K562 (cell line): ENCODE results near the gene SGPL1. TPM values are rescaled to one million over a fixed set of nuclear protein-coding genes. Genes with fewer than 3 reads are reported as not detected.

Experiments used
- ATAC-seq: fragments of 200-7000 bp; cut with Tn5 transposase; 3 replicates; pipeline ENCODE4 v1.9.1; 2020; ENCODE audit warnings: moderate library complexity
- BruUV-seq: library from RNA; stranded (reverse); fragments of 400-500 nt; replicated peaks from 2 replicates; lab custom pipeline; 2021; lab: Mats Ljungman, UMichigan
- CTCF ChIA-PET: fragments of 300-600 bp; formaldehyde crosslinking; extraction: SDS; loops from one replicate; lab custom pipeline; 2021; ENCODE audit warnings: low intra/inter-chr PET ratio; lab: Yijun Ruan, JAX
- POLR2A ChIA-PET: fragments of 300-600, 350-650 bp; sonication (Branson Sonifier 250); formaldehyde crosslinking; extraction: SDS; loops from one replicate; lab custom pipeline; 2021; ENCODE audit warnings: antibody characterized with exemption, inconsistent platforms; lab: Yijun Ruan, JAX
- DNase-seq, 4 experiments: peaks; one replicate each; pipeline versions ENCODE4 v3.0.0 to v3.0.0-alpha.2; 2011 to 2018; ENCODE audit warnings: low spot score in 3 of 4, mixed read lengths in 3 of 4; ENCODE audit errors: extremely low read depth in 1 of 4
- FAIRE-seq: peaks from 2 replicates; lab custom pipeline; 2011; peaks lifted over from hg19 to GRCh38; lab: Jason Lieb, UNC
- H2AFZ ChIP-seq: 2 replicates; pipeline ENCODE4 v1.6.0; 2011; ENCODE audit warnings: low read depth, low read length, control low read depth, inconsistent platforms
- H3K27ac ChIP-seq: fragments of 200-600 bp; 3 replicates; pipeline ENCODE4 v1.8.0; 2011; ENCODE audit warnings: low read depth, mild to moderate bottlenecking, control low read depth, inconsistent platforms, low read length, moderate library complexity, mixed read lengths; ENCODE audit errors: extremely low read depth
- H3K27me3 ChIP-seq, 2 experiments: fragments of 300-600 bp in 1 of 2; 2 replicates in 1 of 2; 3 replicates in 1 of 2; pipeline versions ENCODE4 v1.6.0 to v1.8.0; 2011; ENCODE audit warnings: inconsistent platforms in 2 of 2, low read length in 2 of 2, mild to moderate bottlenecking in 1 of 2, mixed read lengths in 1 of 2, moderate library complexity in 1 of 2; ENCODE audit not compliant: control insufficient read depth in 2 of 2, insufficient read depth in 2 of 2
- H3K36me3 ChIP-seq: fragments of 300-600 bp; 3 replicates; pipeline ENCODE4 v1.8.0; 2011; ENCODE audit warnings: mild to moderate bottlenecking, low read length, inconsistent platforms; ENCODE audit not compliant: control insufficient read depth, insufficient read depth
- H3K4me1 ChIP-seq, 2 experiments: fragments of 200-600 bp in 1 of 2; replicated peaks in 1 of 2; 2 replicates in 1 of 2; 3 replicates in 1 of 2; pipeline versions ENCODE4 v1.5.1 to v1.8.0; 2011; ENCODE audit warnings: inconsistent platforms in 2 of 2, low read length in 2 of 2, mild to moderate bottlenecking in 1 of 2, mixed read lengths in 1 of 2, moderate library complexity in 1 of 2; ENCODE audit not compliant: control insufficient read depth in 2 of 2, insufficient read depth in 2 of 2
- H3K4me2 ChIP-seq: 2 replicates; pipeline ENCODE4 v1.6.1; 2011; ENCODE audit warnings: low read length, control low read depth, inconsistent platforms, mixed read lengths; ENCODE audit not compliant: insufficient read depth
- H3K4me3 ChIP-seq: fragments of 200-600 bp; sonication (generic), shearing (Covaris generic); 2 replicates; pipeline ENCODE4 v1.5.1; 2016; ENCODE audit warnings: control low read depth, inconsistent platforms
- H3K79me2 ChIP-seq: fragments of 200-600 bp; 3 replicates; pipeline ENCODE4 v1.8.0; 2011; ENCODE audit warnings: low read length, inconsistent platforms; ENCODE audit not compliant: control insufficient read depth, insufficient read depth
- H3K9ac ChIP-seq, 2 experiments: 2 replicates each; pipeline versions ENCODE4 v1.6.0 to v1.6.1; 2011; ENCODE audit warnings: low read depth in 2 of 2, low read length in 2 of 2, control low read depth in 1 of 2, inconsistent platforms in 1 of 2, mild to moderate bottlenecking in 1 of 2, mixed read lengths in 1 of 2; ENCODE audit not compliant: insufficient read depth in 1 of 2
- H3K9me1 ChIP-seq: one replicate; pipeline ENCODE4 v1.6.0; 2011; ENCODE audit warnings: inconsistent platforms, mild to moderate bottlenecking, low read length, moderate library complexity; ENCODE audit not compliant: control insufficient read depth, insufficient read depth
- H3K9me3 ChIP-seq: replicated peaks from 2 replicates; pipeline ENCODE4 v1.5.1; 2011; ENCODE audit warnings: low read depth, low read length, inconsistent platforms; ENCODE audit not compliant: control insufficient read depth, insufficient read depth
- H4K20me1 ChIP-seq: replicated peaks from 2 replicates; pipeline ENCODE4 v1.6.1; 2011; ENCODE audit warnings: low read length, inconsistent platforms, mixed read lengths; ENCODE audit not compliant: control insufficient read depth, insufficient read depth
- BACH1 ChIP-seq: fragments of 200-800 bp; sonication (Bioruptor generic); IDR thresholded peaks from 2 replicates; pipeline ENCODE4 v1.6.1; 2016; ENCODE audit warnings: missing genetic modification characterization, missing compliant biosample characterization
- CEBPB ChIP-seq: fragments of 450-650 bp; IDR thresholded peaks from 2 replicates; pipeline ENCODE4 v1.6.1; 2016; ENCODE audit warnings: missing genetic modification characterization, missing compliant biosample characterization
- CEBPG ChIP-seq, 3 experiments: fragments of 200-800 bp in 1 of 3; sonication (Bioruptor generic) in 1 of 3; sonication (generic) in 1 of 3; formaldehyde crosslinking in 1 of 3; IDR thresholded peaks in 2 of 3; conservative IDR thresholded peaks in 1 of 3; 2 replicates each; pipeline versions ENCODE4 v1.6.1 to v1.8.0; 2016 to 2022; ENCODE audit warnings: missing compliant biosample characterization in 2 of 3, missing genetic modification characterization in 2 of 3, mild to moderate bottlenecking in 1 of 3, missing genetic modification reagents in 1 of 3
- CREBBP ChIP-seq: IDR thresholded peaks from one replicate; pipeline ENCODE4 v1.6.1; 2012; ENCODE audit warnings: low read depth, mild to moderate bottlenecking, control low read depth, inconsistent platforms, low read length
- GABPA ChIP-seq: fragments of 200-800 bp; sonication (Bioruptor generic); conservative IDR thresholded peaks from 2 replicates; pipeline ENCODE4 v1.6.1; 2016; ENCODE audit warnings: low read depth, missing genetic modification characterization, missing compliant biosample characterization
- NR2C2 ChIP-seq, 2 experiments: fragments of 200-800 bp in 1 of 2; sonication (Bioruptor generic) in 1 of 2; sonication (generic) in 1 of 2; formaldehyde crosslinking in 1 of 2; IDR thresholded peaks; 2 replicates each; pipeline versions ENCODE4 v1.6.1 to v1.8.0; 2016 to 2022; ENCODE audit warnings: mild to moderate bottlenecking in 1 of 2, missing compliant biosample characterization in 1 of 2, missing genetic modification characterization in 1 of 2, missing genetic modification reagents in 1 of 2
- PTBP1 ChIP-seq: fragments of 200-400 bp; formaldehyde crosslinking; IDR thresholded peaks from 2 replicates; pipeline ENCODE4 v1.6.1; 2017; ENCODE audit warnings: low read depth, low read length
- WGBS: fragments of 100-300 bp; shearing (Covaris generic); methylation state at CpG from one replicate; pipeline ENCODE4 v1.1.6; 2016; ENCODE audit warnings: low coverage, mixed read lengths; ENCODE audit not compliant: insufficient coverage; ENCODE audit errors: missing lambda C conversion rate; 5-methylcytosine and 5-hydroxymethylcytosine counted together
- in situ Hi-C: fragments of 300-500 bp; cut with MboI; formaldehyde crosslinking; loops from 4 replicates; pipeline ENCODE4 v1.15.0; 2018; ENCODE audit warnings: inconsistent platforms, mixed read lengths
- intact Hi-C: fragments of 100-400 bp; cut with micrococcal nuclease; formaldehyde crosslinking; loops from 2 replicates; pipeline ENCODE4 v1.14.2; 2022
- polyA plus RNA-seq, 8 experiments: library from polyadenylated mRNA; depleted of rRNA in 4 of 8; stranded (reverse) in 5 of 8; unstranded in 3 of 8; fragments of >200 nt; fragmentation: Nextera tagmentation in 2 of 8; fragmentation: Illumina TruSeq in 1 of 8; extraction: Ambion mirVana in 2 of 8; extraction: Trizol in 1 of 8; gene quantifications; 2 replicates each; pipeline versions ENCODE4 v1.2.1 to v1.2.3, GENCODE V29; 2011 to 2014; ENCODE audit warnings: inconsistent platforms in 1 of 8, missing spikeins in 1 of 8
- total RNA-seq, 7 experiments: library from RNA; depleted of rRNA in 6 of 7; stranded (reverse); fragments of >200 nt in 6 of 7; fragmentation: Illumina TruSeq in 2 of 7; extraction: Trizol in 2 of 7; gene quantifications; 2 replicates each; pipeline versions ENCODE4 v1.2.1 to v1.2.3, GENCODE V29; 2011 to 2021; ENCODE audit warnings: low replicate concordance in 1 of 7
- TF ChIP-seq, protein P1 (sequence below): sonication (generic); formaldehyde crosslinking; IDR thresholded peaks from 2 replicates; pipeline ENCODE4 v1.8.0; 2022; ENCODE audit warnings: missing genetic modification reagents, mild to moderate bottlenecking, moderate library complexity, borderline replicate concordance

SGPL1 gene
- total and polyA plus RNA-seq, 9 of the 15 experiments (the other 6 are each of a cell fraction or from before 2014, with no cell fraction given), result 6.0 to 18.0 (median 8.7) TPM

GRCh38 chr10:70866424-70866823 is 50.7 kb downstream of the SGPL1 start:
- intact Hi-C loops, result no loop called here
- no peaks in the 10 kb centered on the region for H3K36me3 ChIP-seq
- TF ChIP-seq CEBPB (tag) (peak; percentile 32; the same call in 1 of the 2 replicates), GABPA (tag) (0 out of 2 replicates have a peak, but pooled peaks have one; percentile 22), CEBPG (CRISPR knock-in tag; IDR thresholded peaks at IDR 0.05) (no peak), CEBPG (tag; conservative IDR thresholded peaks at IDR 0.05 in 1 of 2, IDR thresholded peaks at IDR 0.05 in 1 of 2) (peak in 1 of 2 experiments; percentile 28; a peak in 1 of 4 replicates), PTBP1 (no peak), CREBBP (no peak), BACH1 (peak; percentile 45; the same call in 1 of the 2 replicates), NR2C2 (CRISPR knock-in tag; IDR thresholded peaks at IDR 0.05) (no peak), NR2C2 (tag; IDR thresholded peaks at IDR 0.05) (peak; percentile 47; the same call in 1 of the 2 replicates)
- TF ChIP-seq, protein P1, sequence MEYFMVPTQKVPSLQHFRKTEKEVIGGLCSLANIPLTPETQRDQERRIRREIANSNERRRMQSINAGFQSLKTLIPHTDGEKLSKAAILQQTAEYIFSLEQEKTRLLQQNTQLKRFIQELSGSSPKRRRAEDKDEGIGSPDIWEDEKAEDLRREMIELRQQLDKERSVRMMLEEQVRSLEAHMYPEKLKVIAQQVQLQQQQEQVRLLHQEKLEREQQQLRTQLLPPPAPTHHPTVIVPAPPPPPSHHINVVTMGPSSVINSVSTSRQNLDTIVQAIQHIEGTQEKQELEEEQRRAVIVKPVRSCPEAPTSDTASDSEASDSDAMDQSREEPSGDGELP (CRISPR knock-in tag), result peak; percentile 71
- TF ChIP-seq, all 486 proteins: peak for 6
- 34% methylated on average over 4 of the region's 4 CpGs for WGBS
- Histone ChIP-seq H3K4me1 (no peaks in the 10 kb centered on the region; a peak in 2 of 5 replicates), H2AFZ (no peak overlapping the region), H3K9ac (no peak overlapping the region), H3K4me2 (no peak overlapping the region), H3K4me3 (no peak overlapping the region), H3K27me3 (no peaks in the 10 kb centered on the region), H3K9me3 (no peaks in the 10 kb centered on the region), H3K27ac (no peak overlapping the region), H3K79me2 (no peaks in the 10 kb centered on the region), H3K9me1 (no peaks in the 10 kb centered on the region), H4K20me1 (no peaks in the 10 kb centered on the region)
- FAIRE-seq (peak; percentile 57), ATAC-seq (no peak), DNase-seq (no peak)
- no TSS peak for BruUV-seq
- ChIA-PET POLR2A (interaction anchor here (0.9 kb wide), 1 partner anchor 9 kb away, joined by 4 read pairs; no protein-coding TSS in a partner anchor), CTCF (no interaction called here)
- in situ Hi-C loops, result no loop called here
